ENCODE measurements around the gene FREM2. TPM values are rescaled to one million over a fixed set of nuclear protein-coding genes. Genes with fewer than 3 reads are reported as not detected.

Gene FREM2
- polyA plus RNA-seq, 2 of the 4 experiments (the other 2 are of a cell fraction) = not detected

GRCh38 chr13:38685974-38686576 is 802 bp upstream of the FREM2 start:
- CTCF ChIA-PET = no interaction called here
- Histone ChIP-seq H3K9me3 (no peaks in the 10 kb centered on the region), H3K4me2 (peak overlapping the region; percentile 46), H3K4me3 (no peak overlapping the region; the same call in 2 of the 3 replicates), H3K4me1 (no peaks in the 10 kb centered on the region), H3K27ac (no peak overlapping the region)
- TF ChIP-seq NR3C1 (IDR thresholded peaks at IDR 0.05) (no peak), CEBPB (IDR thresholded peaks at IDR 0.05) (no peak), EHF (CRISPR knock-in tag; IDR thresholded peaks at IDR 0.05) (no peak)
- TF ChIP-seq, protein P1, sequence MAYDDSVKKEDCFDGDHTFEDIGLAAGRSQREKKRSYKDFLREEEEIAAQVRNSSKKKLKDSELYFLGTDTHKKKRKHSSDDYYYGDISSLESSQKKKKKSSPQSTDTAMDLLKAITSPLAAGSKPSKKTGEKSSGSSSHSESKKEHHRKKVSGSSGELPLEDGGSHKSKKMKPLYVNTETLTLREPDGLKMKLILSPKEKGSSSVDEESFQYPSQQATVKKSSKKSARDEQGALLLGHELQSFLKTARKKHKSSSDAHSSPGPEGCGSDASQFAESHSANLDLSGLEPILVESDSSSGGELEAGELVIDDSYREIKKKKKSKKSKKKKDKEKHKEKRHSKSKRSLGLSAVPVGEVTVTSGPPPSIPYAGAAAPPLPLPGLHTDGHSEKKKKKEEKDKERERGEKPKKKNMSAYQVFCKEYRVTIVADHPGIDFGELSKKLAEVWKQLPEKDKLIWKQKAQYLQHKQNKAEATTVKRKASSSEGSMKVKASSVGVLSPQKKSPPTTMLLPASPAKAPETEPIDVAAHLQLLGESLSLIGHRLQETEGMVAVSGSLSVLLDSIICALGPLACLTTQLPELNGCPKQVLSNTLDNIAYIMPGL (CRISPR knock-in tag; IDR thresholded peaks at IDR 0.05; ENCODE audit: borderline replicate concordance) = no peak
- TF ChIP-seq, protein P2, sequence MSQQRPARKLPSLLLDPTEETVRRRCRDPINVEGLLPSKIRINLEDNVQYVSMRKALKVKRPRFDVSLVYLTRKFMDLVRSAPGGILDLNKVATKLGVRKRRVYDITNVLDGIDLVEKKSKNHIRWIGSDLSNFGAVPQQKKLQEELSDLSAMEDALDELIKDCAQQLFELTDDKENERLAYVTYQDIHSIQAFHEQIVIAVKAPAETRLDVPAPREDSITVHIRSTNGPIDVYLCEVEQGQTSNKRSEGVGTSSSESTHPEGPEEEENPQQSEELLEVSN (IDR thresholded peaks at IDR 0.05; ENCODE audit: borderline replicate concordance, low read depth) = no peak
- WGBS (ENCODE audit: missing lambda C conversion rate) = 0% methylated on average over 14 of the region's 14 CpGs
- POLR2A ChIA-PET = no interaction called here
- DNase-seq (ENCODE audit: low read depth in 1 of 2, low spot score in 1 of 2) = peak in 1 of 2 experiments; percentile 4
- ATAC-seq = peak in 1 of 2 experiments; percentile 30; a peak in 2 of 6 replicates
- FAIRE-seq = no peak

DNA sequence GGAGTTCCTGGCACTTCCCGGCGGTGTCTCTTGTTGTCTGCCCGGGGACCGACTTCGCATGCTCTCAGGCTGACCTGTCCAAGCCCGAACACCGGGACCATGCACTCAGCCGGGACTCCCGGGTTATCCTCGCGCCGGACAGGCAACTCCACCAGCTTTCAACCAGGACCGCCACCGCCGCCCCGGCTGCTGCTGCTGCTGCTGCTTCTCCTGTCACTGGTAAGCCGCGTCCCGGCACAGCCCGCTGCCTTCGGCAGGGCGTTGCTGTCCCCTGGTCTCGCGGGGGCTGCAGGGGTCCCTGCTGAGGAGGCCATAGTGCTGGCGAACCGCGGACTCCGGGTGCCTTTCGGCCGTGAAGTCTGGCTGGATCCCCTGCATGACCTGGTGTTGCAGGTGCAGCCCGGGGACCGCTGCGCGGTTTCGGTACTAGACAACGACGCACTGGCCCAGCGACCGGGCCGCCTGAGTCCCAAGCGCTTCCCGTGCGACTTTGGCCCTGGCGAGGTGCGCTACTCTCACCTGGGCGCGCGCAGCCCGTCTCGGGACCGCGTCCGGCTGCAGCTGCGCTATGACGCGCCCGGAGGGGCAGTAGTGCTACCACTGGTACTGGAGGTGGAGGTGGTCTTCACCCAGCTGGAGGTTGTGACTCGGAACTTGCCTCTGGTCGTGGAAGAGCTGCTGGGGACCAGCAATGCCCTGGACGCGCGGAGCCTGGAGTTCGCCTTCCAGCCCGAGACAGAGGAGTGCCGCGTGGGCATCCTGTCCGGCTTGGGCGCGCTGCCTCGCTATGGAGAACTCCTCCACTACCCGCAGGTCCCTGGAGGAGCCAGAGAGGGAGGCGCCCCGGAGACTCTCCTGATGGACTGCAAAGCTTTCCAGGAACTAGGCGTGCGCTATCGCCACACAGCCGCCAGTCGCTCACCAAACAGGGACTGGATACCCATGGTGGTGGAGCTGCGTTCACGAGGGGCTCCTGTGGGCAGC is 661 bp downstream of the FREM2 start:
- FAIRE-seq (no peak), DNase-seq (ENCODE audit: low read depth in 1 of 2, low spot score in 1 of 2) (peak in 1 of 2 experiments; percentile 11), ATAC-seq (peak in 1 of 2 experiments; percentile 65; a peak in 4 of 6 replicates)
- POLR2A ChIA-PET = no interaction called here
- Histone ChIP-seq H3K9me3 (no peaks in the 10 kb centered on the region), H3K4me1 (no peaks in the 10 kb centered on the region), H3K4me2 (peak overlapping the region; percentile 46), H3K27ac (no peak overlapping the region), H3K4me3 (peak overlapping the region; percentile 24; the same call in 1 of the 3 replicates)
- TF ChIP-seq NFE2L2 (conservative IDR thresholded peaks at IDR 0.05; ENCODE audit: low read length) (no peak), ZC3H11A (IDR thresholded peaks at IDR 0.05) (no peak), ZNF302 (CRISPR knock-in tag; IDR thresholded peaks at IDR 0.05) (no peak), KDM5A (IDR thresholded peaks at IDR 0.05) (no peak), HOXB5 (CRISPR knock-in tag; IDR thresholded peaks at IDR 0.05) (no peak), PBX3 (IDR thresholded peaks at IDR 0.05) (no peak), HEYL (CRISPR knock-in tag; IDR thresholded peaks at IDR 0.05) (no peak), MAZ (IDR thresholded peaks at IDR 0.05; ENCODE audit: borderline replicate concordance, low read depth, low read length) (no peak), EHF (CRISPR knock-in tag; IDR thresholded peaks at IDR 0.05) (no peak), RARB (CRISPR knock-in tag; IDR thresholded peaks at IDR 0.05) (no peak), SREBF2 (IDR thresholded peaks at IDR 0.05) (no peak), RAD21 (conservative IDR thresholded peaks at IDR 0.05 in 1 of 2, IDR thresholded peaks at IDR 0.05 in 1 of 2) (no peak)
- TF ChIP-seq, protein P3, sequence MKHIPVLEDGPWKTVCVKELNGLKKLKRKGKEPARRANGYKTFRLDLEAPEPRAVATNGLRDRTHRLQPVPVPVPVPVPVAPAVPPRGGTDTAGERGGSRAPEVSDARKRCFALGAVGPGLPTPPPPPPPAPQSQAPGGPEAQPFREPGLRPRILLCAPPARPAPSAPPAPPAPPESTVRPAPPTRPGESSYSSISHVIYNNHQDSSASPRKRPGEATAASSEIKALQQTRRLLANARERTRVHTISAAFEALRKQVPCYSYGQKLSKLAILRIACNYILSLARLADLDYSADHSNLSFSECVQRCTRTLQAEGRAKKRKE (CRISPR knock-in tag; IDR thresholded peaks at IDR 0.05; ENCODE audit: low read depth) = no peak
- TF ChIP-seq, protein P4, sequence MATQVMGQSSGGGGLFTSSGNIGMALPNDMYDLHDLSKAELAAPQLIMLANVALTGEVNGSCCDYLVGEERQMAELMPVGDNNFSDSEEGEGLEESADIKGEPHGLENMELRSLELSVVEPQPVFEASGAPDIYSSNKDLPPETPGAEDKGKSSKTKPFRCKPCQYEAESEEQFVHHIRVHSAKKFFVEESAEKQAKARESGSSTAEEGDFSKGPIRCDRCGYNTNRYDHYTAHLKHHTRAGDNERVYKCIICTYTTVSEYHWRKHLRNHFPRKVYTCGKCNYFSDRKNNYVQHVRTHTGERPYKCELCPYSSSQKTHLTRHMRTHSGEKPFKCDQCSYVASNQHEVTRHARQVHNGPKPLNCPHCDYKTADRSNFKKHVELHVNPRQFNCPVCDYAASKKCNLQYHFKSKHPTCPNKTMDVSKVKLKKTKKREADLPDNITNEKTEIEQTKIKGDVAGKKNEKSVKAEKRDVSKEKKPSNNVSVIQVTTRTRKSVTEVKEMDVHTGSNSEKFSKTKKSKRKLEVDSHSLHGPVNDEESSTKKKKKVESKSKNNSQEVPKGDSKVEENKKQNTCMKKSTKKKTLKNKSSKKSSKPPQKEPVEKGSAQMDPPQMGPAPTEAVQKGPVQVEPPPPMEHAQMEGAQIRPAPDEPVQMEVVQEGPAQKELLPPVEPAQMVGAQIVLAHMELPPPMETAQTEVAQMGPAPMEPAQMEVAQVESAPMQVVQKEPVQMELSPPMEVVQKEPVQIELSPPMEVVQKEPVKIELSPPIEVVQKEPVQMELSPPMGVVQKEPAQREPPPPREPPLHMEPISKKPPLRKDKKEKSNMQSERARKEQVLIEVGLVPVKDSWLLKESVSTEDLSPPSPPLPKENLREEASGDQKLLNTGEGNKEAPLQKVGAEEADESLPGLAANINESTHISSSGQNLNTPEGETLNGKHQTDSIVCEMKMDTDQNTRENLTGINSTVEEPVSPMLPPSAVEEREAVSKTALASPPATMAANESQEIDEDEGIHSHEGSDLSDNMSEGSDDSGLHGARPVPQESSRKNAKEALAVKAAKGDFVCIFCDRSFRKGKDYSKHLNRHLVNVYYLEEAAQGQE (IDR thresholded peaks at IDR 0.05) = no peak
- TF ChIP-seq, protein P5, sequence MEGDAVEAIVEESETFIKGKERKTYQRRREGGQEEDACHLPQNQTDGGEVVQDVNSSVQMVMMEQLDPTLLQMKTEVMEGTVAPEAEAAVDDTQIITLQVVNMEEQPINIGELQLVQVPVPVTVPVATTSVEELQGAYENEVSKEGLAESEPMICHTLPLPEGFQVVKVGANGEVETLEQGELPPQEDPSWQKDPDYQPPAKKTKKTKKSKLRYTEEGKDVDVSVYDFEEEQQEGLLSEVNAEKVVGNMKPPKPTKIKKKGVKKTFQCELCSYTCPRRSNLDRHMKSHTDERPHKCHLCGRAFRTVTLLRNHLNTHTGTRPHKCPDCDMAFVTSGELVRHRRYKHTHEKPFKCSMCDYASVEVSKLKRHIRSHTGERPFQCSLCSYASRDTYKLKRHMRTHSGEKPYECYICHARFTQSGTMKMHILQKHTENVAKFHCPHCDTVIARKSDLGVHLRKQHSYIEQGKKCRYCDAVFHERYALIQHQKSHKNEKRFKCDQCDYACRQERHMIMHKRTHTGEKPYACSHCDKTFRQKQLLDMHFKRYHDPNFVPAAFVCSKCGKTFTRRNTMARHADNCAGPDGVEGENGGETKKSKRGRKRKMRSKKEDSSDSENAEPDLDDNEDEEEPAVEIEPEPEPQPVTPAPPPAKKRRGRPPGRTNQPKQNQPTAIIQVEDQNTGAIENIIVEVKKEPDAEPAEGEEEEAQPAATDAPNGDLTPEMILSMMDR (IDR thresholded peaks at IDR 0.05) = no peak
- CTCF ChIA-PET = interaction anchor here (0.7 kb wide), 1 partner anchor 10 kb away, joined by 3 read pairs; no protein-coding TSS in a partner anchor
- WGBS (ENCODE audit: missing lambda C conversion rate) = 10% methylated on average over 2 of the region's 80 CpGs
